Trophoblast cell (in vitro differentiated cells and primary cell): Measurements from ENCODE around the gene UBASH3B.
A peak's percentile ranks its signal among the peaks of the same experiment; 100 is the strongest.

ENCODE experiments used
- DNase-seq, 2 donors: peaks; one replicate each; pipeline ENCODE4 v3.0.0-alpha.2; 2016
- H2AFZ ChIP-seq: 2 replicates; pipeline ENCODE4 v1.6.1; 2013; ENCODE audit warnings: low read length, moderate library complexity, mild to moderate bottlenecking; ENCODE audit not compliant: insufficient read depth, poor library complexity
- H2AK5ac ChIP-seq: 2 replicates; pipeline ENCODE4 v1.6.1; 2013; ENCODE audit warnings: mild to moderate bottlenecking, low read length
- H2BK120ac ChIP-seq: 2 replicates; pipeline ENCODE4 v1.6.1; 2013; ENCODE audit warnings: low read length, mild to moderate bottlenecking, moderate library complexity; ENCODE audit not compliant: insufficient read depth, poor library complexity
- H2BK12ac ChIP-seq: 2 replicates; pipeline ENCODE4 v1.6.1; 2013; ENCODE audit warnings: mild to moderate bottlenecking, low read length, moderate library complexity
- H2BK5ac ChIP-seq: 2 replicates; pipeline ENCODE4 v1.6.1; 2013; ENCODE audit warnings: low read length, low read depth, moderate library complexity, mild to moderate bottlenecking; ENCODE audit not compliant: poor library complexity
- H3K14ac ChIP-seq: 2 replicates; pipeline ENCODE4 v1.6.1; 2013; ENCODE audit warnings: mild to moderate bottlenecking, low read length
- H3K18ac ChIP-seq: 2 replicates; pipeline ENCODE4 v1.6.1; 2013; ENCODE audit warnings: mild to moderate bottlenecking, low read length
- H3K23ac ChIP-seq: 2 replicates; pipeline ENCODE4 v1.6.1; 2013; ENCODE audit warnings: low read length
- H3K27ac ChIP-seq: 2 replicates; pipeline ENCODE4 v1.5.1; 2013; ENCODE audit warnings: low read depth, mild to moderate bottlenecking, inconsistent platforms, low read length, moderate library complexity
- H3K27me3 ChIP-seq: 2 replicates; pipeline ENCODE4 v1.6.1; 2013; ENCODE audit warnings: inconsistent platforms, mild to moderate bottlenecking, low read length, moderate library complexity; ENCODE audit not compliant: insufficient read depth
- H3K36me3 ChIP-seq, 2 experiments: 1 replicate in 1 of 2; 2 replicates in 1 of 2; pipeline ENCODE4 v1.6.1; 2013; ENCODE audit warnings: low read length in 2 of 2, mild to moderate bottlenecking in 2 of 2, moderate library complexity in 1 of 2; ENCODE audit not compliant: insufficient read depth in 2 of 2, control insufficient read depth in 1 of 2
- H3K4ac ChIP-seq: 2 replicates; pipeline ENCODE4 v1.6.1; 2013; ENCODE audit warnings: low read depth, mild to moderate bottlenecking, low read length, moderate library complexity
- H3K4me1 ChIP-seq, 2 experiments: 1 replicate in 1 of 2; 2 replicates in 1 of 2; pipeline ENCODE4 v1.6.1; 2013; ENCODE audit warnings: low read length in 2 of 2, mild to moderate bottlenecking in 2 of 2, moderate library complexity in 1 of 2; ENCODE audit not compliant: insufficient read depth in 2 of 2, control insufficient read depth in 1 of 2
- H3K4me2 ChIP-seq: 2 replicates; pipeline ENCODE4 v1.6.1; 2013; ENCODE audit warnings: inconsistent platforms, mild to moderate bottlenecking, low read length, moderate library complexity
- H3K4me3 ChIP-seq: 2 replicates; pipeline ENCODE4 v1.5.1; 2013; ENCODE audit warnings: mild to moderate bottlenecking, low read depth, low read length, inconsistent platforms
- H3K79me1 ChIP-seq: one replicate; pipeline ENCODE4 v1.6.1; 2013; ENCODE audit warnings: low read length
- H3K79me2 ChIP-seq: 2 replicates; pipeline ENCODE4 v1.6.1; 2013; ENCODE audit warnings: low read length, mild to moderate bottlenecking; ENCODE audit not compliant: control insufficient read depth, insufficient read depth, poor library complexity
- H3K9ac ChIP-seq: 2 replicates; pipeline ENCODE4 v1.6.1; 2013; ENCODE audit warnings: mild to moderate bottlenecking, low read length
- H3K9me3 ChIP-seq: 2 replicates; pipeline ENCODE4 v1.6.1; 2013; ENCODE audit warnings: low read depth, mild to moderate bottlenecking, control low read depth, inconsistent platforms, low read length; ENCODE audit not compliant: insufficient read depth
- H4K12ac ChIP-seq: 2 replicates; pipeline ENCODE4 v1.6.1; 2013; ENCODE audit warnings: low read depth, mild to moderate bottlenecking, low read length, moderate library complexity
- H4K8ac ChIP-seq: 2 replicates; pipeline ENCODE4 v1.6.1; 2013; ENCODE audit warnings: low read depth, mild to moderate bottlenecking, low read length, moderate library complexity
- H4K91ac ChIP-seq: one replicate; pipeline ENCODE4 v1.6.1; 2013; ENCODE audit warnings: low read depth, mild to moderate bottlenecking, low read length, moderate library complexity
- WGBS: extraction: QIAGEN DNeasy Blood & Tissue Kit; methylation state at CpG from one replicate; pipeline ENCODE4 v1.1.7; 2013; ENCODE audit warnings: missing lambda C conversion rate; ENCODE audit not compliant: insufficient read length, insufficient coverage; ENCODE audit errors: extremely low coverage; 5-methylcytosine and 5-hydroxymethylcytosine counted together

Gene UBASH3B

GRCh38 chr11:122784325-122784955 is 128.9 kb downstream of the UBASH3B start:
- peak overlapping the region; percentile 36 for H3K27ac ChIP-seq
- peaks cover 18 to 48% of the 10 kb centered on the region in 2 experiments for H3K36me3 ChIP-seq
- H4K12ac ChIP-seq = no peak overlapping the region
- H2AFZ ChIP-seq = no peak overlapping the region
- H3K4me1 ChIP-seq = peaks cover 17 to 21% of the 10 kb centered on the region in 2 experiments
- H3K14ac ChIP-seq = no peak overlapping the region
- H3K23ac ChIP-seq = no peak overlapping the region
- WGBS = no CpG with 5 or more reads among the region's 5 CpGs
- H2AK5ac ChIP-seq = no peak overlapping the region
- peaks cover 3% of the 10 kb centered on the region for H3K79me2 ChIP-seq
- no peak overlapping the region for H3K4me3 ChIP-seq
- H4K91ac ChIP-seq = no peak overlapping the region
- H3K9me3 ChIP-seq = peaks cover 3% of the 10 kb centered on the region
- no peak overlapping the region for H3K18ac ChIP-seq
- no peak overlapping the region for H2BK5ac ChIP-seq
- DNase-seq = peak; percentile 94 to 95
- no peak overlapping the region for H3K9ac ChIP-seq
- H3K4me2 ChIP-seq = no peak overlapping the region
- H4K8ac ChIP-seq = no peak overlapping the region
- no peak overlapping the region for H2BK120ac ChIP-seq
- H2BK12ac ChIP-seq = no peak overlapping the region
- H3K79me1 ChIP-seq = peaks cover 20% of the 10 kb centered on the region
- H3K4ac ChIP-seq = no peak overlapping the region
- no peaks in the 10 kb centered on the region for H3K27me3 ChIP-seq

DNA sequence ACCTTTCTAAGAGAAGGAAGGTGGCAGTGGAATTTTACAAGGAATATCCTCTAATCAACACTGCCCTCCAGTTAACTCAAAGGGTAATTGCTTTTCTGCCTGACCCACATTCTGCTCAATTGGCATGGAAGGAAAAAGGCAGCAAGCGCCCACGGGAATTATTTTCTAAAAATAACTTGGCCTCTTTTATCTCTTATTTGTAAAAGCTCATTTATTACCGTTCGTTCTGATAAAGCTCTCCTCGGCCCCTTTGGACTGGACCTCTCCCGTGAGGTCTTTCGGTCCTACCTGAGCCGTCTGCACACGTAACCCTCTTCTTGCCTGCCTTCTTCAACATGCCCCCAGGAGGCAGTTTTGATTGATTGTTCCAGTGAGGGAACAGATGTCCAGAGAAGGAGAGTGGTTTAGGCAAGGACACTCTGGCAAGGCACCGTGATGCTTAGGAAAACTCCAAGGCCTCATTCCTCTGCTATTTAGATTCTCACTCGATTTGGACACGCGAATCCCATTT is 129.6 kb downstream of the UBASH3B start:
- no peak overlapping the region for H2AFZ ChIP-seq
- peaks cover 13 to 15% of the 10 kb centered on the region in 2 experiments for H3K4me1 ChIP-seq
- no peak overlapping the region for H2AK5ac ChIP-seq
- peak in 1 of 2 donors; percentile 20 for DNase-seq
- peak overlapping the region; percentile 4 for H2BK120ac ChIP-seq
- no peak overlapping the region for H3K9ac ChIP-seq
- H3K18ac ChIP-seq = peak overlapping the region; percentile 13
- peak overlapping the region; percentile 11 for H4K91ac ChIP-seq
- no peak overlapping the region for H2BK5ac ChIP-seq
- peaks cover 20 to 48% of the 10 kb centered on the region in 2 experiments for H3K36me3 ChIP-seq
- no CpG with 5 or more reads among the region's 13 CpGs for WGBS
- no peak overlapping the region for H3K4me2 ChIP-seq
- H3K4ac ChIP-seq = no peak overlapping the region
- H3K4me3 ChIP-seq = no peak overlapping the region
- peaks cover 3% of the 10 kb centered on the region for H3K9me3 ChIP-seq
- H3K79me1 ChIP-seq = peaks cover 14% of the 10 kb centered on the region
- peak overlapping the region; percentile 6 for H3K14ac ChIP-seq
- H3K79me2 ChIP-seq = no peaks in the 10 kb centered on the region
- H3K27ac ChIP-seq = peak overlapping the region; percentile 3
- H4K8ac ChIP-seq = peak overlapping the region; percentile 30
- no peak overlapping the region for H4K12ac ChIP-seq
- H3K23ac ChIP-seq = no peak overlapping the region
- H2BK12ac ChIP-seq = peak overlapping the region; percentile 3
- H3K27me3 ChIP-seq = no peaks in the 10 kb centered on the region

GRCh38 chr11:122786896-122787295 is 131.4 kb downstream of the UBASH3B start:
- H3K4me3 ChIP-seq = no peak overlapping the region
- no peak for DNase-seq
- no peak overlapping the region for H3K4me2 ChIP-seq
- peaks cover 7 to 10% of the 10 kb centered on the region in 2 experiments for H3K4me1 ChIP-seq
- WGBS = no CpG with 5 or more reads among the region's 7 CpGs
- H3K4ac ChIP-seq = no peak overlapping the region
- no peak overlapping the region for H2BK120ac ChIP-seq
- no peak overlapping the region for H2AK5ac ChIP-seq
- H4K12ac ChIP-seq = no peak overlapping the region
- no peak overlapping the region for H2AFZ ChIP-seq
- no peak overlapping the region for H3K23ac ChIP-seq
- H2BK12ac ChIP-seq = no peak overlapping the region
- H3K18ac ChIP-seq = no peak overlapping the region
- H3K14ac ChIP-seq = no peak overlapping the region
- no peak overlapping the region for H4K8ac ChIP-seq
- no peaks in the 10 kb centered on the region for H3K79me2 ChIP-seq
- H2BK5ac ChIP-seq = no peak overlapping the region
- no peaks in the 10 kb centered on the region for H3K27me3 ChIP-seq
- H3K9ac ChIP-seq = no peak overlapping the region
- H4K91ac ChIP-seq = no peak overlapping the region
- H3K79me1 ChIP-seq = peaks cover 2% of the 10 kb centered on the region
- no peaks in the 10 kb centered on the region for H3K9me3 ChIP-seq
- H3K36me3 ChIP-seq = peaks cover 17 to 46% of the 10 kb centered on the region in 2 experiments
- H3K27ac ChIP-seq = no peak overlapping the region

- H4K91ac ChIP-seq = no peak overlapping the region
- H3K79me2 ChIP-seq = no peaks in the 10 kb centered on the region
- no peak overlapping the region for H2BK120ac ChIP-seq
- no peak overlapping the region for H2BK5ac ChIP-seq
- no peak overlapping the region for H3K27ac ChIP-seq
- no peak overlapping the region for H3K14ac ChIP-seq
- no peak overlapping the region for H3K23ac ChIP-seq
- peaks cover 2% of the 10 kb centered on the region for H3K79me1 ChIP-seq
- H2AK5ac ChIP-seq = no peak overlapping the region
- no peak overlapping the region for H3K4ac ChIP-seq
- no peak overlapping the region for H2AFZ ChIP-seq
- H3K36me3 ChIP-seq = peaks cover 11 to 31% of the 10 kb centered on the region in 2 experiments
- no peak overlapping the region for H3K9ac ChIP-seq
- H3K4me2 ChIP-seq = no peak overlapping the region
- peaks cover 7 to 11% of the 10 kb centered on the region in 2 experiments for H3K4me1 ChIP-seq
- no CpG with 5 or more reads among the region's 10 CpGs for WGBS
- H4K8ac ChIP-seq = no peak overlapping the region
- DNase-seq = peak; percentile 66 to 80
- no peaks in the 10 kb centered on the region for H3K9me3 ChIP-seq
- H3K27me3 ChIP-seq = no peaks in the 10 kb centered on the region
- no peak overlapping the region for H4K12ac ChIP-seq
- no peak overlapping the region for H3K4me3 ChIP-seq
- no peak overlapping the region for H2BK12ac ChIP-seq
- H3K18ac ChIP-seq = no peak overlapping the region
Measured at GRCh38 chr11:122788781-122789535, 133.4 kb downstream of the UBASH3B start.
